Measurements from ENCODE around the gene CD101. TPM values are rescaled to one million over a fixed set of nuclear protein-coding genes. Genes with fewer than 3 reads are reported as not detected.

Gene CD101
- total RNA-seq, 1 donor from 2014 or later: 0.45 TPM

- intact Hi-C loops (cut with micrococcal nuclease): no loop called here
Observed at GRCh38 chr1:117070124-117070523, 68.6 kb downstream of the CD101 start.

GRCh38 chr1:117076648-117077047, 75.1 kb downstream of the CD101 start:
- ATAC-seq (no peak), DNase-seq (no peak)
- intact Hi-C loops (cut with micrococcal nuclease): no loop called here

More at GRCh38 chr1:117070124-117070523, 68.6 kb downstream of the CD101 start:
- DNase-seq (no peak), ATAC-seq (no peak)

GRCh38 chr1:117077267-117077666, 75.7 kb downstream of the CD101 start:
- intact Hi-C loops (cut with micrococcal nuclease): no loop called here
- ATAC-seq (no peak), DNase-seq (no peak)

DNA sequence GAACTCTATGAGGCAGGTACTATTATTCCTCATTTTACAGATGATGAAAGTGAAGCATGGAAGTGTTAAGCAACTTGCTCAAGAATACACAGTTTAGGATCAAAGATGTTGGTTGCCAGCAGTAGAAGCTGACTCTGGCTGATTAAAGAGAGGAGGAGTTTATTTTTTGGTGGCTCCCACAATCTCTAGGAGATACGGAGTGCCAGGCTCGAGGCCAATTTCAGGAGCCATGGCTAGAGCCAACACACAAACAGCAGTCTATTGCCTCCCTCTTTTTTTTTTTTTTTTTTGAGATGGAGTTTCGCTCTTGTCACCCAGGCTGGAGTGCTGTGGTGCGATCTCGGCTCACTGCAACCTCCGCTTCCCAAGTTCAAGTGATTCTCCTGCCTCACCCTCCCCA, 78.2 kb downstream of the CD101 start:
- DNase-seq: peak; percentile 46
- ATAC-seq: peak; percentile 72
- intact Hi-C loops (cut with micrococcal nuclease): no loop called here

DNA sequence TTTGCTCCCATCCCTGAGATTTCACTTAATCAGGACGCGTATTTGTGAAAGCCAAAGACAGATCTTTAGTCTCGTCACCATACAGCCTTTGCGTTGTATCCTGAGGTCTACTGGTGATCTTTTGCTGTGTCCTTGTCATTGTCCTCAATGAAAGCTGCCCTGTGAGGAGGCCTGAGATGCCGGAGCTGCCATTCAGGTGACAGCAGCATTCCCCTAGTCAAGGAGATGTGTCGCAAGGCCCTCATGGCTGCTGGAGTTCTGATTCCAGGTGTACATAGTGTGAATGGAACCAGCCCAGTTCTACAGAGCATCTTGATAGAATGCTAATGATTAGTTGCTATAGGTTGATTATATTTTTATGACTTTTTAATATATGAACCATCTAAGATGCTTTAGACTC, 82.7 kb downstream of the CD101 start:
- ATAC-seq: no peak
- intact Hi-C loops (cut with micrococcal nuclease): no loop called here
- no peak for DNase-seq

Other genes starting within 250 kb of the CD101 start
- gene CD2, start 247.3 kb upstream of the CD101 start, total RNA-seq: 1.7 TPM
- gene PTGFRN, start 91.8 kb upstream of the CD101 start, total RNA-seq: 99.6 TPM
- gene TTF2, start 58.6 kb downstream of the CD101 start, total RNA-seq: 6.7 TPM
- 15.3 TPM for gene TRIM45, start 120.0 kb downstream of the CD101 start, total RNA-seq
- not detected for gene VTCN1, start 209.2 kb downstream of the CD101 start, total RNA-seq